Amniotic stem cell (primary cell): ENCODE results near the gene FXYD6.
"Not testable (repeated sequence)": the region's sequence is repeated elsewhere in the genome, so short reads cannot be mapped to it uniquely, and the experiment has no call there.

ENCODE experiments used
- DNase-seq: peaks from one replicate; lab custom pipeline; 2025; lab: John Stamatoyannopoulos, UW

Gene FXYD6

GRCh38 chr11:117876341-117877119, at the start of gene FXYD6:
Gene FXYD6, minus strand, starts transcription at chr11:117876658. Its CDS starts 33,882 bp downstream, at chr11:117842776.
- no peak for DNase-seq

- DNase-seq, result not testable (repeated sequence)
These were observed 49.7 kb upstream of the FXYD6 start for GRCh38 chr11:117926166-117926565.

- DNase-seq, result no peak
These were observed 48.9 kb upstream of the FXYD6 start for GRCh38 chr11:117925198-117925925.

GRCh38 chr11:117924631-117925170, 48.2 kb upstream of the FXYD6 start:
- no peak for DNase-seq

GRCh38 chr11:117923773-117924172, 47.3 kb upstream of the FXYD6 start:
- no peak for DNase-seq

GRCh38 chr11:117923275-117923674, 46.8 kb upstream of the FXYD6 start:
- DNase-seq, result no peak

GRCh38 chr11:117921893-117922292, 45.4 kb upstream of the FXYD6 start:
- DNase-seq, result no peak

GRCh38 chr11:117921456-117921855, 45.0 kb upstream of the FXYD6 start:
- DNase-seq, result no peak

GRCh38 chr11:117919781-117920221, 43.3 kb upstream of the FXYD6 start:
- no peak for DNase-seq

GRCh38 chr11:117919341-117919740, 42.9 kb upstream of the FXYD6 start:
- no peak for DNase-seq

GRCh38 chr11:117918366-117919255, 42.2 kb upstream of the FXYD6 start:
- no peak for DNase-seq

GRCh38 chr11:117917591-117918151, 41.2 kb upstream of the FXYD6 start:
- DNase-seq, result no peak

GRCh38 chr11:117916956-117917355, 40.5 kb upstream of the FXYD6 start:
- DNase-seq, result no peak

GRCh38 chr11:117915672-117916235, 39.3 kb upstream of the FXYD6 start:
- DNase-seq, result no peak

GRCh38 chr11:117914991-117915618, 38.6 kb upstream of the FXYD6 start:
- no peak for DNase-seq

- no peak for DNase-seq
These were observed 37.9 kb upstream of the FXYD6 start for GRCh38 chr11:117914398-117914761.

- DNase-seq, result no peak
These were observed 37.4 kb upstream of the FXYD6 start for GRCh38 chr11:117913736-117914397.

- no peak for DNase-seq
These were observed 36.0 kb upstream of the FXYD6 start for GRCh38 chr11:117912497-117912896.

GRCh38 chr11:117911694-117912093, 35.2 kb upstream of the FXYD6 start:
- DNase-seq, result no peak

GRCh38 chr11:117910941-117911655, 34.6 kb upstream of the FXYD6 start:
- DNase-seq, result no peak
